ENCODE results near the gene AATK. TPM values are rescaled to one million over a fixed set of nuclear protein-coding genes. Genes with fewer than 3 reads are reported as not detected.

AATK gene
- total and polyA plus RNA-seq, 2 of the 13 experiments (the other 11 are each of a cell fraction or from before 2014, with no cell fraction given) = 2.9 to 8.4 TPM

DNA sequence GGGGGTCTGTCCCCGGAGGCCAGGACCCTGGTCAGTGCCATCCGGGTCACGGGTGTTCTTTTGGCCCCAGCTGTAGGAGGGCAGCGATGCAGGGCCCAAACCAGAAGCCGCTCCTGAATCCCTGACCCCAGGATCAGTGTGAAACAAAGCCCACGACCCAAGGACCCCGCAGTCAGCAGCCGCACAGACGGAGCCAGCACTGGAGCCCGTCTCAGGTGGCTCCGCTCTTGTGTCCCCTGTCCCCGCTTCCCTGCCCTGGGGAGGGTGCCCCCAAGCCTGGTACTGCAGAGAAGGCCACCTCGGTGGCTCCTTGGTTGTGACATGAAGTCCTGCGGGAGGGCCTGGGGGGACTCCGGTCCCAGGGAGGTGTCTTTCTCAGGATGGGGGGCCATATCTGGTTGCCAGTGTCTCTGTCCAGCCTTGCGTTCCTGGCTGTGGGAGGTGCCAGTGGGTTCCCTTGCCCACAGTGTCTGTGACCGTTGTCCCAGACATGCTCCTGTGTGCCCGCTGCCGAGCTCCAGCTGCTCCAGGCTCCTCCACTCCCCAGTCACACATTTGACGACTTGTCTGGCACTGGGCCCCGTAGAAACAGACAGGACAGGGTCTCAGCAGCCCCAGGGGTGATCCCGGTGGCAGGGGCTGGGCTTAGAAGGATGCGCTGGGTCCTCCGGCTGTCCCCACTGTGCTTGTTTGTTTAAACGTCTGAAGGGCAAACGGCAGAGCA, 97.4 kb downstream of the AATK start:
- ATAC-seq (no peak), DNase-seq (ENCODE audit: low spot score) (no peak), FAIRE-seq (no peak)
- peaks cover 7 to 8% of the 10 kb centered on the region in 2 experiments; a peak in 4 of 5 replicates for H3K36me3 ChIP-seq (replicated peaks in 1 of 2; ENCODE audit: control insufficient read depth in 1 of 2, insufficient read depth in 2 of 2, low read length in 2 of 2)
- WGBS (ENCODE audit: low lambda C conversion rate) = 97% methylated on average over 18 of the region's 26 CpGs
- H3K4me2 ChIP-seq (ENCODE audit: low read depth, low read length) = no peak overlapping the region
- in situ Hi-C loops (cut with HindIII; ENCODE audit: extremely low pct_ligation_motif_present, low pct_unique_long_range_greater_than_20kb) (no loop called here), intact Hi-C loops (cut with micrococcal nuclease; ENCODE audit: unreplicated experiment) (no loop called here)
- H3K79me2 ChIP-seq (ENCODE audit: insufficient read depth, low read length) = no peaks in the 10 kb centered on the region
- H4K20me1 ChIP-seq (ENCODE audit: insufficient read depth, low read length) = no peaks in the 10 kb centered on the region; the same call in 1 of the 2 replicates
- no peak overlapping the region for H3K27ac ChIP-seq (ENCODE audit: extremely low read length, insufficient read depth, low read length)
- peaks cover 34% of the 10 kb centered on the region for H3K4me1 ChIP-seq (ENCODE audit: insufficient read depth, low read length)
- no peak overlapping the region for H2AFZ ChIP-seq (ENCODE audit: low read length)
- H3K4me3 ChIP-seq (replicated peaks in 1 of 3; ENCODE audit: insufficient read depth in 1 of 3, low read depth in 2 of 3, low read length in 3 of 3) = no peak overlapping the region
- no peaks in the 10 kb centered on the region for H3K27me3 ChIP-seq (ENCODE audit: control insufficient read depth in 1 of 2, insufficient read depth in 2 of 2, low read length in 2 of 2)
- H3K9ac ChIP-seq (ENCODE audit: insufficient read depth, low read depth, low read length) = no peak overlapping the region
- POLR2A ChIA-PET = no interaction called here
- no peaks in the 10 kb centered on the region for H3K9me3 ChIP-seq (ENCODE audit: low read length)
- BruUV-seq (replicated peaks) = no TSS peak
- CTCF ChIA-PET (ENCODE audit: low intra/inter-chr PET ratio, low total read pairs) = no interaction called here
- TF ChIP-seq ZNF710 (CRISPR knock-in tag; IDR thresholded peaks at IDR 0.05; ENCODE audit: borderline replicate concordance) (no peak), PPARG (CRISPR knock-in tag; conservative IDR thresholded peaks at IDR 0.05) (no peak), MLLT10 (CRISPR knock-in tag; IDR thresholded peaks at IDR 0.05) (no peak)

DNA sequence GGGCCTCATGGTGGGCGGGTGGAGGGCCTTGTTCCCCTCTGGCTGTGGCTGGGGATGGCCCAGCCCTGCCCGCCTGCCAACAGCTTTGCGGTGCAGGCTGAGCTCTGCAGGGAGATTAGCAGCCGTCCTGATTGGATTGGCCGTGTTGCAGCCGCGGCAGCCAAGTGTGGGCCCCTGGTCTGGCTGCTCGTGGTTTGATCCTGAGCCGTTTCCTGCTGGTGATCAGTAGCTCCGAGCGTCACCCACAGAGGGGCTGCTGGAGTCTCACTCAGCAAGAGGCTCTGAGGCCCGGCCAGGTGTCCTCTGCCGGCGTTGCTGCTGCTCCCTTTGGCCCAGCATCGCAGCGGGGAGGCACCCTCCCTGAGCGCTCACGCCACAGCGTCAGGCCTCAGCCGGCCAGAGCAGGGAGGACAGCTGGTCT, 98.6 kb downstream of the AATK start:
- DNase-seq (ENCODE audit: low spot score) (no peak), ATAC-seq (no peak), FAIRE-seq (no peak)
- no peaks in the 10 kb centered on the region for H3K9me3 ChIP-seq (ENCODE audit: low read length)
- no peaks in the 10 kb centered on the region for H3K27me3 ChIP-seq (ENCODE audit: control insufficient read depth in 1 of 2, insufficient read depth in 2 of 2, low read length in 2 of 2)
- H3K4me3 ChIP-seq (replicated peaks in 1 of 3; ENCODE audit: insufficient read depth in 1 of 3, low read depth in 2 of 3, low read length in 3 of 3) = no peak overlapping the region
- in situ Hi-C loops (cut with HindIII; ENCODE audit: extremely low pct_ligation_motif_present, low pct_unique_long_range_greater_than_20kb) = no loop called here
- POLR2A ChIA-PET = interaction anchor here (0.6 kb wide), 1 partner anchor 395 kb away, joined by 3 read pairs; no protein-coding TSS in a partner anchor
- CTCF ChIA-PET (ENCODE audit: low intra/inter-chr PET ratio, low total read pairs) = no interaction called here
- BruUV-seq (replicated peaks) = no TSS peak
- H3K36me3 ChIP-seq (replicated peaks in 1 of 2; ENCODE audit: control insufficient read depth in 1 of 2, insufficient read depth in 2 of 2, low read length in 2 of 2) = peaks cover 9 to 13% of the 10 kb centered on the region in 2 experiments; a peak in 4 of 5 replicates
- H3K9ac ChIP-seq (ENCODE audit: insufficient read depth, low read depth, low read length) = no peak overlapping the region
- H3K4me1 ChIP-seq (ENCODE audit: insufficient read depth, low read length) = peaks cover 34% of the 10 kb centered on the region
- no peak overlapping the region for H3K4me2 ChIP-seq (ENCODE audit: low read depth, low read length)
- intact Hi-C loops (cut with micrococcal nuclease; ENCODE audit: unreplicated experiment) = no loop called here
- no peaks in the 10 kb centered on the region; the same call in 1 of the 2 replicates for H4K20me1 ChIP-seq (ENCODE audit: insufficient read depth, low read length)
- no peak overlapping the region for H3K27ac ChIP-seq (ENCODE audit: extremely low read length, insufficient read depth, low read length)
- H3K79me2 ChIP-seq (ENCODE audit: insufficient read depth, low read length) = no peaks in the 10 kb centered on the region
- no peak overlapping the region for H2AFZ ChIP-seq (ENCODE audit: low read length)
- WGBS (ENCODE audit: low lambda C conversion rate) = 100% methylated on average over 9 of the region's 20 CpGs
- TF ChIP-seq HNRNPH1 (optimal IDR thresholded peaks at IDR 0.05; ENCODE audit: low read depth, low read length) (no peak), ZNF274 (CRISPR knock-in tag; IDR thresholded peaks at IDR 0.05) (0 out of 2 replicates have a peak, but pooled peaks have one; percentile 32), AGO2 (optimal IDR thresholded peaks at IDR 0.05; ENCODE audit: low read depth, low read length) (peak; percentile 25)

MicroRNAs encoded within 50 kb of the gene (microRNA counts, 767-probe panel; counts per million panel counts)
- microRNA hsa-miR-1250 (not detected), microRNA hsa-miR-338-3p (30,857 counts per million, percentile 10 among the panel's probes with 10 or more counts), microRNA hsa-miR-338-5p (not detected), microRNA hsa-miR-657 (not detected)

Small RNA genes within 50 kb of the gene (microRNA-seq; reads per million reads assigned to microRNA genes)
- 11.1 reads per million, percentile 47 among the genes with 10 or more reads in this experiment for gene MIR1250
- not detected for gene MIR3065
- gene MIR338 = not detected
- gene MIR657 = not detected

Small RNA genes within 50 kb of the gene (small RNA-seq; reads per million reads assigned to genes)
- gene MIR1250 (ENCODE audit: insufficient read depth in 2 of 3, insufficient read length in 3 of 3, low read depth in 2 of 3, low replicate concordance in 1 of 3) (0 to 0.98 (median 0.10) reads per million in 3 experiments), gene MIR3065 (ENCODE audit: insufficient read depth in 2 of 3, insufficient read length in 3 of 3, low read depth in 2 of 3, low replicate concordance in 1 of 3) (6.4 to 1,860 (median 509) reads per million in 3 experiments), gene MIR657 (ENCODE audit: insufficient read depth in 2 of 3, insufficient read length in 3 of 3, low read depth in 2 of 3, low replicate concordance in 1 of 3) (0 reads per million in 3 experiments)

Other genes starting within 250 kb of the AATK start
- 24.2 and 24.6 TPM in 2 replicates for gene CHMP6, start 174.4 kb downstream of the AATK start, total RNA-seq (2016; rRNA removed; fragmentation: Illumina TruSeq; extraction: Trizol)
- gene CHMP6, start 174.4 kb downstream of the AATK start, polyA plus RNA-seq (2011; rRNA removed) = 11.1 and 17.7 TPM in 2 replicates
- gene BAIAP2, start 131.1 kb downstream of the AATK start, total RNA-seq (2016; rRNA removed; fragmentation: Illumina TruSeq; extraction: Trizol) = 16.3 and 22.5 TPM in 2 replicates
- gene BAIAP2, start 131.1 kb downstream of the AATK start, polyA plus RNA-seq (2011; rRNA removed) = 24.0 and 29.8 TPM in 2 replicates
- gene PVALEF, start 714 bp downstream of the AATK start, total RNA-seq (2016; rRNA removed; fragmentation: Illumina TruSeq; extraction: Trizol) = 0.18 TPM in 1 of 2 replicates, not detected in the other
- gene PVALEF, start 714 bp downstream of the AATK start, polyA plus RNA-seq (2011; rRNA removed) = 0.18 and 0.24 TPM in 2 replicates
- gene CEP131, start 56.7 kb upstream of the AATK start, total RNA-seq (2016; rRNA removed; fragmentation: Illumina TruSeq; extraction: Trizol) = 11.1 and 16.8 TPM in 2 replicates
- gene CEP131, start 56.7 kb upstream of the AATK start, polyA plus RNA-seq (2011; rRNA removed) = 5.0 and 5.6 TPM in 2 replicates
- 8.5 and 18.8 TPM in 2 replicates for gene TEPSIN, start 72.8 kb upstream of the AATK start, total RNA-seq (2016; rRNA removed; fragmentation: Illumina TruSeq; extraction: Trizol)
- 16.1 and 19.7 TPM in 2 replicates for gene TEPSIN, start 72.8 kb upstream of the AATK start, polyA plus RNA-seq (2011; rRNA removed)
- gene NDUFAF8, start 73.1 kb upstream of the AATK start, total RNA-seq (2016; rRNA removed; fragmentation: Illumina TruSeq; extraction: Trizol) = 213 and 233 TPM in 2 replicates
- 62.4 and 75.6 TPM in 2 replicates for gene NDUFAF8, start 73.1 kb upstream of the AATK start, polyA plus RNA-seq (2011; rRNA removed)
- gene SLC38A10, start 129.1 kb upstream of the AATK start, total RNA-seq (2016; rRNA removed; fragmentation: Illumina TruSeq; extraction: Trizol) = 23.0 and 55.8 TPM in 2 replicates
- gene SLC38A10, start 129.1 kb upstream of the AATK start, polyA plus RNA-seq (2011; rRNA removed) = 23.4 and 33.6 TPM in 2 replicates
- 0.94 and 1.7 TPM in 2 replicates for gene BAHCC1, start 229.2 kb upstream of the AATK start, total RNA-seq (2016; rRNA removed; fragmentation: Illumina TruSeq; extraction: Trizol)
- gene BAHCC1, start 229.2 kb upstream of the AATK start, polyA plus RNA-seq (2011; rRNA removed) = 1.4 TPM in 2 replicates

Measured in HepG2 (cell line).